Measurements from ENCODE around the gene TRIM47. TPM values are rescaled to one million over a fixed set of nuclear protein-coding genes. Genes with fewer than 3 reads are reported as not detected.
"Not testable (repeated sequence)": the region's sequence is repeated elsewhere in the genome, so short reads cannot be mapped to it uniquely, and the experiment has no call there.

The TRIM47 gene
- total RNA-seq, 2 donors from 2014 or later: 4.5 to 9.4 TPM

DNA sequence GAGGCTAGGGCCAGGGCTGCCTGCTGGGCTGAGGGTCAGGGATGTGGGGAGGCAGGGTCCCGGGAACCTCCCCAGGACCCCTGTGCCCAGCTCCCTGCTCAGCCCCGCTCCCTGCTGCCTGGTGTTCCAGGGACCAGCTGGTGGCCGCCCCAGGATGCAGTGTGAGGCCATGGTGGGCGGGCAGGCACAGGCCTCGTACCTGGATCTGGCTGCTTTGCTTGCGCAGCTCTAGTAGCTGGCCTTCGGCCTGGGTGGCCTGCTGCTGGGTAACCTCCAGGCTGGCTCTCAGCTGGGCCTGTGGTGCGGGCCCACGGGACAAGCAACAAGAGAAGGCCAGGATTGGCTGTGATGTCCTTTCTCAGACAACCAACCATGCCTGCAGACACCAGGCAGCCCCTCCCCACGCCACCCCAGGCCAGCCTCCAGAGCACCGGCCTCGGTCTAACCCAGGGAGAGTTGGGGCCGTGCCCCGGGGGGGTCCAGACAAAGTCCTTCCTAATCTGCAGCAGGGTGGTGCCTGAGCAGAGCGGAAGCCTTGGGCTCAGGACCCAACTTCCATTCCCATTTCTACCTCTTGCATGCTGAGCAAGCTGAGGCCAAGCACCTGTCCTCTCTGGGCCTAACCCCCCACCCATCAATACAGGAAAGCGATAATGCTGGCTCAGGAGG lies 14.3 kb upstream of the TRIM47 start:
- H3K27me3 Mint-ChIP-seq: no peaks in the 10 kb centered on the region
- no peak for DNase-seq
- no peak for ATAC-seq
- H3K36me3 Mint-ChIP-seq (ENCODE audit: low read depth): no peaks in the 10 kb centered on the region
- peaks cover 21% of the 10 kb centered on the region for H3K4me1 Mint-ChIP-seq
- no peak overlapping the region for H3K27ac Mint-ChIP-seq
- H3K4me3 Mint-ChIP-seq: no peak overlapping the region
- H3K9me3 ChIP-seq (ENCODE audit: control insufficient read depth, low read length, poor library complexity, severe bottlenecking): no peaks in the 10 kb centered on the region

DNA sequence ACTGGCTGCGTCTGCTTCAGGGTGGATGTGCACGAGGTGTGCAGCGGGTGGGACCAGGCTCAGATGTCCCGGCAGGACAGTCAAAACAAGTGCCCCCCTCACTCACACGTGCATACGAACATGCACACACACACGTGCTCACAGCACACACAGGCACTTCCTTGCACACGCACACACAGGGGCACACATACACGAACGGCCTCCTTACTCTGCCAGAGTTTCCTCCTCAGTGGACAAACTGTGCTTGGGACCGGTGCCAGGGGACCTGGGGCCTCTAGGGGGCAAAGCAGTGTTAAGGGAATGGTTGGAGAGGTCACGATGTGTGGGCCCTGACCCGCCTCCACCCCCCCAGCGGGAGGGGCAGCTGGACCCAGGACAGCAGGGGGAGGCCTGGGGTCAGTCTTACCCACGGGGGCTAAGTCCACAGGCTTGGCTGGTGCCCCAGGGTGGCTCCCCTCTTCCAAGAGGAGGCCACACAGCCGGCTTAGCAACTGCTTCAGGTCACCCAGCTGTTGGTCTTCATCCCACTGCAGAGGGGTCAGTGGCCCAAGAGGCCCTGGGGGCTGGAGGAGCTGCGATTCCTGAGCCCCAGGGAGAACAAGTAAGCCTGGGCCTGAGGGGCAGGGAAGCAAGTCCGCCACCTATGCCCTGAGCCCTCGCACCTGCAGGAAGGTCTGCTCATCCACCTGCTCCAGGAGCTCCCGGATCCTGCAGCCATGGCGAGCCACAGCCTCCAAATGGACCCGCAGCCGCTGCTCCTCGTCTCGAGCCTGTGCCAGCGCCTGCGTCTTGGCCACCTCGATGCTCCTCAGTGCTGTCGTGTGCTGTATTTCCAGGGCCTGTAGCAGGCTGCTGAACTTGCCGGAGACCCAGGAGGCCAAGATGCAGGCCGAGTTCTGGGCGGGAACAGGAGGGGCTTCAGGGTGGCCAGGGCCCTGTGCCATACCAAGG lies 13.5 kb upstream of the TRIM47 start:
- Mint-ChIP-seq H3K36me3 (ENCODE audit: low read depth) (no peaks in the 10 kb centered on the region), H3K27ac (no peak overlapping the region), H3K27me3 (no peaks in the 10 kb centered on the region), H3K4me1 (peaks cover 21% of the 10 kb centered on the region), H3K4me3 (no peak overlapping the region)
- no peaks in the 10 kb centered on the region for H3K9me3 ChIP-seq (ENCODE audit: control insufficient read depth, low read length, poor library complexity, severe bottlenecking)
- ATAC-seq (no peak), DNase-seq (no peak)

DNA sequence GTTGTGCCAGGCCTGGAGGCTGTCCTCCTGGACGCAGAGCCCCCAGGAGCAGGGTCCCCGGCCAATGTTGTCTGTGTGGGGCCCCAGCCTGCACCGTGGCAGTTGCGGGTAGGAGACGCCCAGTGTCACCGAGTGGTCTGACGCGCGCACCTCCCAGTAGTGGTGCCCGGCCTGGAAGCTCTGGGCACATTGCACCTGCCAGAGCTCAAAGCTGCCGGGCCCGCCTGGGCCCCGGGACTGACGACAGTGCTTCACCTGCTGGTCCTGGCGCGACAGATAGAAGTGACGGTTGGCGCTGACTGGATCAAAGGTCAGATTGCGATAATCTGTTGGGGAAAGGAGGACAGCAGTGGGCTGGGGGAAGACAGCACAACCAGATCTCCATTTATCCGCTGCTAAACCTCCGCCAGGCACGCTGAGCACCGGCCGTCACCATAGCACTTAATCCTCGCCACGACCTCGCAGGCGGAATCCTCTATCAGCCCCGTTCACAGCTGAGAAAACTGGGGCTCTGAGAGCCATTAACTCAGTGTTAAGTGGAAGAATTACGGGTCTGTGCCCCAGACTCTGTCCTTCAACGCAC lies 12.7 kb upstream of the TRIM47 start:
- ATAC-seq (no peak), DNase-seq (no peak)
- H3K9me3 ChIP-seq (ENCODE audit: control insufficient read depth, low read length, poor library complexity, severe bottlenecking): no peaks in the 10 kb centered on the region
- no peak overlapping the region for H3K27ac Mint-ChIP-seq
- H3K4me1 Mint-ChIP-seq: peaks cover 21% of the 10 kb centered on the region
- no peaks in the 10 kb centered on the region for H3K27me3 Mint-ChIP-seq
- no peaks in the 10 kb centered on the region for H3K36me3 Mint-ChIP-seq (ENCODE audit: low read depth)
- no peak overlapping the region for H3K4me3 Mint-ChIP-seq

DNA sequence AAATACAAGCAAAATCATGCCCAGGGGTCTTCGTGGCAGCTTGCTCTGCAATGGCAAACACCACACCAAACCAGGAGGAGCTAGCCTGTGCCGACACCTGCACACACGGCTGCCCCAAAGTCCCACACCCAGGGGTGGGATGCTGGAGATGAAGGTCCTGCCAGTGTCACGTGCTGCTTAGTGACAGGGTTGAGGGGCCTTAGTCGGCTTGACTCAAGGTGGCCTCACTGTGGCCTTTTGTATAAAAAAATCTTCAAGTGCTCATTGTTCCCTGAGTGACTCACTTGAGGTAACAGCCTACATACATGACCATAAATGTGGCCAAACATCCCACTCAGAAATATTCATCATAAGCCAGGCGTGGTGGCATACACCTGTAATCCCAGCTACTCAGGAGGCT lies 11.1 kb upstream of the TRIM47 start:
- DNase-seq (no peak), ATAC-seq (no peak)
- Mint-ChIP-seq H3K4me3 (no peak overlapping the region), H3K27ac (peak overlapping the region; percentile 4), H3K4me1 (peaks cover 13% of the 10 kb centered on the region), H3K27me3 (no peaks in the 10 kb centered on the region), H3K36me3 (ENCODE audit: low read depth) (no peaks in the 10 kb centered on the region)
- H3K9me3 ChIP-seq (ENCODE audit: control insufficient read depth, low read length, poor library complexity, severe bottlenecking): no peaks in the 10 kb centered on the region

DNA sequence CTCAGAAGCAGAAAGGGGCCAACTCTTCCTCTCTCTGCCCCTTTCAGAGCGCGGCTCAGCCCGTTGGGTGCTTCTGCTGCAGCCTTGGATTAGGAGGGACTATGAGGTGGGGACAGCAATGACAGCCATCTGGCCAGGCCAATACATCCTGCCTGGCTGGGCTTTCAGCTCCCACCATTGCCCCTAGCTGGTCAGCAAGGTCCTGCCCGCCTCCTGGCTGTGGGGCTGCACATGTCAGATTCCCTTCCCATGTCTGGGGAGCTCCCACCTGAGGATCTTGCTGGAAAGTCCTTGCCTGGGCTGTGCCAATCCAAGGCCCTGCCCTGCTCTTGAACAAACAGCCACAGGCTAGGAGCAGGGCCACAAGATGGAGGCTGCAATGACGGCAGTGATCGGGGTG lies 10.1 kb upstream of the TRIM47 start:
- Mint-ChIP-seq H3K4me1 (peaks cover 5% of the 10 kb centered on the region), H3K36me3 (ENCODE audit: low read depth) (no peaks in the 10 kb centered on the region), H3K27me3 (no peaks in the 10 kb centered on the region), H3K27ac (no peak overlapping the region), H3K4me3 (no peak overlapping the region)
- DNase-seq (no peak), ATAC-seq (no peak)
- no peaks in the 10 kb centered on the region for H3K9me3 ChIP-seq (ENCODE audit: control insufficient read depth, low read length, poor library complexity, severe bottlenecking)

DNA sequence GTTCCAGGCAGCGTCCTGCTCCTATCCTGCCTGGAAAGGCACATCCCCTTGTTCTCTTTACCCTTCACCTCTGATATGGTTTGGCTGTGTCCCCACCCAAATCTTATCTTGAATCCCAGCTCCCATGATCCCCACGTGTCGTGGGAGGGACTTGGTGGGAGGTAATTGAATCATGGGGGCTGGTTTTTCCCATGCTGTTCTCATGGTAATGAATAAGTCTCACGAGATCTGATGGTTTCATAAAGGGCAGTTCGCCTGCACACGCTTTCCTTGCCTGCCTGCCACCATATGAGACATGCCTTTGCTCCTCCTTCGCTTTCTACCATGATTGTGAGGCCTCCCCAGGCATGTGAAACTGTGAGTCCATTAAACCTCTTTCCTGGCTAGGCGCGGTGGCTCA lies 7.5 kb upstream of the TRIM47 start:
- not testable (repeated sequence) for H3K9me3 ChIP-seq (ENCODE audit: control insufficient read depth, low read length, poor library complexity, severe bottlenecking); H3K4me1 Mint-ChIP-seq; H3K27me3 Mint-ChIP-seq; ATAC-seq; DNase-seq; H3K4me3 Mint-ChIP-seq; H3K36me3 Mint-ChIP-seq (ENCODE audit: low read depth); H3K27ac Mint-ChIP-seq

DNA sequence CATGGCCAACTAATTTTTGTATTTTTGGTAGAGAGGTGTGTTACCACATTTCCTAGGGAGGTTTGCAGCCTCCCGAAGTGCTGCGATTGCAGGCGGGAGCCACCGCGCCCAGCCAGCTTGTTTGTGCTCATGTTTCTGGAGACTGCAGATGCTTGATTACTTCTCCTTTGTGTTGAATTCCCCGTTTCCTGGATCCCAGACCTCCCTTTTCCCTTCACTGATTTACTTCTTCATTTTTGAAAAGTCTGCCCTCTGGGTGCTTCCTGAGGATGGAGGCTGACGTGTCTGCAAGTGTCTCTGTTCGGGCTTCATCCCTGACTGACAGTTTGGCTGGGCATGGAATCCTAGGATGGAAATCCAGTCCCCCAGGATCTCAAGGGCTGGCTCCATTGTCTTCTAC lies 7.0 kb upstream of the TRIM47 start:
- Mint-ChIP-seq H3K4me3 (no peak overlapping the region), H3K4me1 (peaks cover 10% of the 10 kb centered on the region), H3K36me3 (ENCODE audit: low read depth) (no peaks in the 10 kb centered on the region), H3K27me3 (no peaks in the 10 kb centered on the region), H3K27ac (no peak overlapping the region)
- DNase-seq (no peak), ATAC-seq (no peak)
- no peaks in the 10 kb centered on the region for H3K9me3 ChIP-seq (ENCODE audit: control insufficient read depth, low read length, poor library complexity, severe bottlenecking)

DNA sequence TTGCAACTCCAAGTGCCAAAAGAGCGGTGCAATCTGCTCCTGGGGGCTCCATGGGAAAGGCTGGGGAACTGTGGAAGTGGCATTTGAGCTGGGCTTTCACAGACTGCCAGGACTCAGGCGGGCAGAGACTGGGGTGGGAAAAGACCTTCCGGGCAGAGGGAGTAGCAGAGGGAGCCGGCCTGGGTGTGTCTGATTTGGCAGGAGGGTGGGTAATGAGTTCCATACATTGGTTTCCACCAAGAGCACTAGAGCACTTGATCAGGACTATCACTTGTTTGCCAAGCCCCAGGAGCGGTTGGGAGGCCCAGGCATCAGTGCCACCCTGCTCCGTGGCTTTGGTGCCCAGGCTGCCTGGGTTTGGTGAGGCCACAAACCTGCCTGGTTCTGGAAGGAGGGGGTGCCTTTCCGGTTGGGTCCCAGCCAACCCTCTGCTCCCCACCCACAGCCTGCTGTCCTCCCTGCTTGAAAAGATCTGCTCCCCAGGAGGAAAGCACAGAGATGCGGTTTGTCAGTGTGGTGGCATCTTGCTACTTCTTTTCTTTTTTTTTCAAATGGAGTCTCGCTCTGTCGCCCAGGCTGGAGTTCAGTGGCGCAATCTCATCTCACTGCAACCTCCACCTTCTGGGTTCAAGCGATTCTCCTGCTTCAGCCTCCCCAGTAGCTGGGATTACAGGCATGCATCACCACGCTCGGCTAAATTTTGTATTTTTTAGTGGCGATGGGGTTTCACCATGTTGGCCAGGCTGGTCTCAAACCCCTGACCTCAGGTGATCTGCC lies 3.5 kb upstream of the TRIM47 start:
- Mint-ChIP-seq H3K27me3 (no peaks in the 10 kb centered on the region), H3K36me3 (ENCODE audit: low read depth) (no peaks in the 10 kb centered on the region), H3K4me3 (no peak overlapping the region), H3K27ac (no peak overlapping the region), H3K4me1 (peaks cover 21% of the 10 kb centered on the region)
- ATAC-seq: no peak
- no peak for DNase-seq
- H3K9me3 ChIP-seq (ENCODE audit: control insufficient read depth, low read length, poor library complexity, severe bottlenecking): no peaks in the 10 kb centered on the region

DNA sequence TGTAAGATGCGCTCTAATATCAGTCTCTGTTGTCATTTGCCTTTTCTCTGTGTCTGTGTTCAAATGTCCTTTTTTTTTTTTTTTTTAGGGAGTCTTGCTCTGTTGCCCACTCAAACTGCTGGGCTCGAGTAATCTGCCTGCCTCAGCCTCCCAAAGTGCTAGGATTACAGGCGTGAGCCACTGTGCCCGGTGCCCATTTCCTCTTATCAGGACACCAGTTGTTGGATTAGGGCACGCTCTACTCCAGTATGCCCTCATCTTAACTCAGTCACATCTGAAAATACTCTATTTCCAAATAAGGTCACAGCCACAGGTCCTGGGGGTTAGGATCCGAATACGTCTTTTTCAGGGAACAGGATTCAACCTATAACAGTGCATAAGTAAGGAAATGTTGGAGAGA lies 1.9 kb upstream of the TRIM47 start:
- Mint-ChIP-seq H3K36me3 (ENCODE audit: low read depth) (no peaks in the 10 kb centered on the region), H3K4me1 (peaks cover 31% of the 10 kb centered on the region), H3K27ac (peak overlapping the region; percentile 47), H3K27me3 (no peaks in the 10 kb centered on the region), H3K4me3 (peak overlapping the region; percentile 33)
- no peak for ATAC-seq
- no peak for DNase-seq
- no peaks in the 10 kb centered on the region for H3K9me3 ChIP-seq (ENCODE audit: control insufficient read depth, low read length, poor library complexity, severe bottlenecking)

DNA sequence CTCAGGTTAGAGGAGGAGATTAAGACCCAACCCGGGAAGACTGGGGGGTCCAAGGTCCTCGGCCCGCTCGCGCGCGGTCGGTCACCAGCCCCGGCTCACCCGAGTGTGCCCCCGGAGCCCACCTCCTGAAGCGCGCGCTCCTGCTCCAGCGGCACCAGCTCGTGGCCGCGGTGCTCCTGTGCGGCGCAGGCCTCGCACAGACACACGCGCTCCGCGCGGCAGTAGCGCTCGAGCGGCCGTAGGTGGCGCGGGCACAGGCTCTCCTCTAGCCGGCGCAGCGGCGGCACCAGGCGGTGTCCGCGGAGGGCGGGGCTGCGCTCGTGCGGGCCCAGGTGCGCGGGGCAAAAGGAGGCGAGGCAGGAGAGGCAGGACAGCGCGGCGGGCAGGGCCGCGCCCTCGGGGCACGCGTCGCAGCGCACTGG lies 618 bp downstream of the TRIM47 start:
- no peaks in the 10 kb centered on the region for H3K36me3 Mint-ChIP-seq (ENCODE audit: low read depth)
- peak overlapping the region; percentile 91 for H3K27ac Mint-ChIP-seq
- H3K9me3 ChIP-seq (ENCODE audit: control insufficient read depth, low read length, poor library complexity, severe bottlenecking): no peaks in the 10 kb centered on the region
- no peaks in the 10 kb centered on the region for H3K27me3 Mint-ChIP-seq
- H3K4me1 Mint-ChIP-seq: peaks cover 34% of the 10 kb centered on the region
- ATAC-seq: peak; percentile 80
- peak; percentile 65 to 69 (median 68) for DNase-seq
- peak overlapping the region; percentile 92 for H3K4me3 Mint-ChIP-seq

DNA sequence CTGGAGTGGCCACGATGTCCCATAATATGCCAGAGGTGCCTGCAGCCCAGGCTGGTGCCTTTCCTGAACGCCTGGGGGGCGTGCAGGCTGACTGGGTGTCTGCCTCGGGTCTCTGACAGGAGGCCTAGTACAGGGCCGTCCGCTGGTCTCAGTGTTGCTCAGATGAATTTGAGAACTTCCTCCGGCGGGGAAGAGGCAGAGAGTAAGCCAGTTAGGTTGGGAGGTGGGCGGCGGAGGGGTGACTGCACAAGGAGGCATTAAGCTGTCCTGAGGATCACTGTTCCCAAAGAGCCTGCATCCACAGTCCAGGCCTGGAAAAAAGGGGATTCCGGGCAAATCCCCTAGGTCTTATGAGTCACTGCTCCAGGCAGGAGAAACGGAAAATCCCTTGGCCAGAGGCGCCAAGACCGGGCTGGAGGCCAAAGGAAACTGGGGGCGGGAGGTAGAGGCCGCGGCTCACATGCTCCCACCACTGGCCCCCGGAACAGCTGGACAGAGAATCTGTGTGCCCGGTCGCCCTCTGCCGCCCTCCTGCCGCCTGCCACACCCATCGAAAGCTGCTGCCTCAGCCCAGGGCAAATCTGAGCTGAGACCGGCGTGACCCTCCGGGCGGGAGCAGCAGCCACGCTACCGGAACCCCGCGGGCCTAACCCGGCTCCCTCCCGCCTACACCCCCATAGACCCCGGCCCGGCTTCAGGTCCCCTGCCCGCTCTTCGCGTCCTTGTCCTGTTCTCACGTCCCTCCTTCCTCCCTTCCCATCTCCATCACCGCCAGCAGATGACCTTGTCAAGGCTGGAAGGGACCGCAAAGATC lies 1.2 kb downstream of the TRIM47 start:
- H3K9me3 ChIP-seq (ENCODE audit: control insufficient read depth, low read length, poor library complexity, severe bottlenecking): no peaks in the 10 kb centered on the region
- DNase-seq (no peak), ATAC-seq (peak; percentile 17)
- peaks cover 38% of the 10 kb centered on the region for H3K4me1 Mint-ChIP-seq
- peak overlapping the region; percentile 92 for H3K4me3 Mint-ChIP-seq
- no peaks in the 10 kb centered on the region for H3K27me3 Mint-ChIP-seq
- peak overlapping the region; percentile 91 for H3K27ac Mint-ChIP-seq
- H3K36me3 Mint-ChIP-seq (ENCODE audit: low read depth): no peaks in the 10 kb centered on the region

DNA sequence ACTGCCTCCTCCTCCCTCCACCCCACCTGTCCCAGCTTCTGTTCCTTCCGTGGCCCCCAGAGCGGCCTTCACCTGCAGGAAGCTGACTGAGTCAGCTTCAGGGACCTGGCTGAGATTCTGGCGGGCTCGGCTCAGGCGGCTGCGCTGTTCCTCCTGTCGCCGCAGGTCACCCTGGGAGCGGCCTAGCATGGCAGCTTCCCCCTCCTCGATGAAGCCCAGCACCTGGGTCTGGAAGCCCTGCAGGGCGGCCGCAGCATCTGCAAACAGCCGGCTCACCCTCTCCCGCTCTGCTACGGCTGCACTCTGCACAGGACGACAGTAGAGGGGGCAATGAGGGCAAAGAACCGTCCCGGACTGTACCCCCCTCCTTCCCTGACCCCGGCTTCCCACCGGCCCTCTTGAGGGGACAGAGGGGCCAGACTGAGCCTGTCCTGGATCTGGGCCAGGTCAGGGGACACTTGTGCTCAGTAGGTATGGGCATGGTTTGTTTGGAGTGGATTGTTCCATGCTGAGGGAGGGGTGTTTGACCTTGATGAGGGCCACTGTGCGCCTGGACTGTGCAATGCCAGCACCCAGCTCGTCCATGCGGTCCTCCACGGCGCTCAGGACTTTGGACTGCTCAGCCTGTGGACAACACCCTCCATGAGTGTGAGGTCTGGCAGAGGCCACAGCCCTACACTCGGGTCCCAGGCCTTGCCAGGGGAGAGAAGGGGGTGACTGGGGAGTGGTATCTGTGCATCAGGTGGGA lies 2.0 kb downstream of the TRIM47 start:
- H3K4me1 Mint-ChIP-seq: peaks cover 33% of the 10 kb centered on the region
- H3K27me3 Mint-ChIP-seq: no peaks in the 10 kb centered on the region
- no peaks in the 10 kb centered on the region for H3K9me3 ChIP-seq (ENCODE audit: control insufficient read depth, low read length, poor library complexity, severe bottlenecking)
- ATAC-seq: peak; percentile 67
- peak; percentile 53 to 69 (median 59) for DNase-seq
- H3K4me3 Mint-ChIP-seq: peak overlapping the region; percentile 92
- H3K36me3 Mint-ChIP-seq (ENCODE audit: low read depth): no peaks in the 10 kb centered on the region
- H3K27ac Mint-ChIP-seq: peak overlapping the region; percentile 91
